ENCODE results near the gene CARMIL1.

The CARMIL1 gene

GRCh38 chr6:25301362-25301761 lies 22.2 kb downstream of the CARMIL1 start:
- H3K9me3 ChIP-seq (ENCODE audit: control insufficient read depth, insufficient read depth, low read depth, low read length) = no peaks in the 10 kb centered on the region
- no peak for TF ChIP-seq ZNF544 (tag by site-specific recombination; IDR thresholded peaks at IDR 0.05)
- TF ChIP-seq ZNF600 (tag by site-specific recombination; IDR thresholded peaks at IDR 0.05) = no peak
- no peak for TF ChIP-seq YY1 (tag by site-specific recombination; IDR thresholded peaks at IDR 0.05)
- no peak for TF ChIP-seq ZNF114 (tag by site-specific recombination; IDR thresholded peaks at IDR 0.05)
- TF ChIP-seq, protein P1, sequence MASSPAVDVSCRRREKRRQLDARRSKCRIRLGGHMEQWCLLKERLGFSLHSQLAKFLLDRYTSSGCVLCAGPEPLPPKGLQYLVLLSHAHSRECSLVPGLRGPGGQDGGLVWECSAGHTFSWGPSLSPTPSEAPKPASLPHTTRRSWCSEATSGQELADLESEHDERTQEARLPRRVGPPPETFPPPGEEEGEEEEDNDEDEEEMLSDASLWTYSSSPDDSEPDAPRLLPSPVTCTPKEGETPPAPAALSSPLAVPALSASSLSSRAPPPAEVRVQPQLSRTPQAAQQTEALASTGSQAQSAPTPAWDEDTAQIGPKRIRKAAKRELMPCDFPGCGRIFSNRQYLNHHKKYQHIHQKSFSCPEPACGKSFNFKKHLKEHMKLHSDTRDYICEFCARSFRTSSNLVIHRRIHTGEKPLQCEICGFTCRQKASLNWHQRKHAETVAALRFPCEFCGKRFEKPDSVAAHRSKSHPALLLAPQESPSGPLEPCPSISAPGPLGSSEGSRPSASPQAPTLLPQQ (tag by site-specific recombination; IDR thresholded peaks at IDR 0.05) = no peak
- TF ChIP-seq ZSCAN4 (tag by site-specific recombination; IDR thresholded peaks at IDR 0.05) = no peak
- no peak for TF ChIP-seq ZNF274 (IDR thresholded peaks at IDR 0.05; ENCODE audit: low read length)
- no peak for TF ChIP-seq ZNF274 (tag by site-specific recombination; IDR thresholded peaks at IDR 0.05; ENCODE audit: borderline replicate concordance)
- CTCF ChIA-PET = interaction anchor here (0.7 to 1.6 kb wide), 3 partner anchors 11 to 83 kb away, joined by 3 to 5 read pairs (median 5); no protein-coding TSS in a partner anchor
- no peak overlapping the region for H3K27ac ChIP-seq (ENCODE audit: extremely low read depth, low read depth, low read length)
- no peaks in the 10 kb centered on the region for H3K36me3 ChIP-seq (ENCODE audit: control insufficient read depth in 2 of 2, insufficient read depth in 1 of 2, low read length in 2 of 2)
- POLR2A ChIA-PET = no interaction called here
- peaks cover 14% of the 10 kb centered on the region for H3K4me1 ChIP-seq (ENCODE audit: control insufficient read depth, insufficient read depth, low read length)
- H3K4me3 ChIP-seq (ENCODE audit: low read depth, low read length) = no peak overlapping the region

DNA sequence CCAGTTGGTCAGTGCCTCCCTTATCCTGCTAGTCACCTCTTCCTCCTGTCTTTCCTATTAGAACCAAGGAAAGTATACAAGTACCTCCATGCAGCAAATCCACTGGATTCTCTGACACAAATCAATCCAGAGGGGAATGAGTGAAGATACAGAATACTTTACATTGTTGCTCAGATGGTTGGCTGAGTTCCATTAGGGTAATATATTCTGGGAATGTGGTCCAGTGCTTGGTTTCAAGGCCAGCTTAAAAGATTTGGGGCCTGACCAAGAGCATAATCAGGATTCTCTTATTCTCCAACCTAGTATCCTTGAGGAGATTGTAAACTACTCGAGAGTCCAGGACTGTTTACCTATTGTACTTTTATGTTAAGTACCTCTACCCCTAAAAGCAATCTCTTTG lies 23.0 kb downstream of the CARMIL1 start:
- no peak overlapping the region for H3K27ac ChIP-seq (ENCODE audit: extremely low read depth, low read depth, low read length)
- H3K4me1 ChIP-seq (ENCODE audit: control insufficient read depth, insufficient read depth, low read length) = peaks cover 14% of the 10 kb centered on the region
- ChIA-PET CTCF (interaction anchor here (0.6 to 1.4 kb wide), 3 partner anchors 23 to 168 kb away, joined by 3 to 4 read pairs (median 4); no protein-coding TSS in a partner anchor), POLR2A (no interaction called here)
- H3K36me3 ChIP-seq (ENCODE audit: control insufficient read depth in 2 of 2, insufficient read depth in 1 of 2, low read length in 2 of 2) = no peaks in the 10 kb centered on the region
- H3K9me3 ChIP-seq (ENCODE audit: control insufficient read depth, insufficient read depth, low read depth, low read length) = no peaks in the 10 kb centered on the region
- no peak for TF ChIP-seq ZNF157 (tag by site-specific recombination; IDR thresholded peaks at IDR 0.05)
- TF ChIP-seq, protein P2, sequence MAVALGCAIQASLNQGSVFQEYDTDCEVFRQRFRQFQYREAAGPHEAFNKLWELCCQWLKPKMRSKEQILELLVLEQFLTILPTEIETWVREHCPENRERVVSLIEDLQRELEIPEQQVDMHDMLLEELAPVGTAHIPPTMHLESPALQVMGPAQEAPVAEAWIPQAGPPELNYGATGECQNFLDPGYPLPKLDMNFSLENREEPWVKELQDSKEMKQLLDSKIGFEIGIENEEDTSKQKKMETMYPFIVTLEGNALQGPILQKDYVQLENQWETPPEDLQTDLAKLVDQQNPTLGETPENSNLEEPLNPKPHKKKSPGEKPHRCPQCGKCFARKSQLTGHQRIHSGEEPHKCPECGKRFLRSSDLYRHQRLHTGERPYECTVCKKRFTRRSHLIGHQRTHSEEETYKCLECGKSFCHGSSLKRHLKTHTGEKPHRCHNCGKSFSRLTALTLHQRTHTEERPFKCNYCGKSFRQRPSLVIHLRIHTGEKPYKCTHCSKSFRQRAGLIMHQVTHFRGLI (tag by site-specific recombination; IDR thresholded peaks at IDR 0.05) = no peak
- no peak for TF ChIP-seq SALL2 (tag by site-specific recombination; IDR thresholded peaks at IDR 0.05; ENCODE audit: borderline replicate concordance)
- no peak for TF ChIP-seq ZNF366 (tag by site-specific recombination; conservative IDR thresholded peaks at IDR 0.05)
- TF ChIP-seq ZNF2 (tag by site-specific recombination; IDR thresholded peaks at IDR 0.05) = no peak
- TF ChIP-seq ZNF624 (tag by site-specific recombination; IDR thresholded peaks at IDR 0.05) = no peak
- H3K4me3 ChIP-seq (ENCODE audit: low read depth, low read length) = no peak overlapping the region

DNA sequence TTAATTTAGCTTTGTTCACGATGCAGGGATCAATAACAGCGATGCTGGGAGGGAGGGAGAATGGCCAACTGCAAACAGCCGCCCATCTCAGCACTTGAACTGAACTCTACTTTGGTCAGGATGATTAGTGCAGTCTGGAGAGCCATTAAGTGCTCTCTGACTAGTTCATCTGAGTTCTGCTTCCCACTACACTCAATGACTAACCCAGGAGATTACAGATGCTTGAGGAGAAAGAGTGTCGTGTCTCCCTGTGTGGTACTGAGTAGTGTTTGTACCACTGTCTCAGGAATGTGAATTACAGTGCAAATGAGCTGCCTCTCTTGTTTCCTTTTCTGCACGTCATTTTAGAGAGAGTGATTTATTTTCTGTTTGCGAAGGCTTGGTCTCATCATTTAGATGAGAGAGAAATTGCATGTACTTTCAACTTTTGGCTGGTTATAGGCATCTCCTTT lies 23.5 kb downstream of the CARMIL1 start:
- POLR2A ChIA-PET = no interaction called here
- TF ChIP-seq, protein P3, sequence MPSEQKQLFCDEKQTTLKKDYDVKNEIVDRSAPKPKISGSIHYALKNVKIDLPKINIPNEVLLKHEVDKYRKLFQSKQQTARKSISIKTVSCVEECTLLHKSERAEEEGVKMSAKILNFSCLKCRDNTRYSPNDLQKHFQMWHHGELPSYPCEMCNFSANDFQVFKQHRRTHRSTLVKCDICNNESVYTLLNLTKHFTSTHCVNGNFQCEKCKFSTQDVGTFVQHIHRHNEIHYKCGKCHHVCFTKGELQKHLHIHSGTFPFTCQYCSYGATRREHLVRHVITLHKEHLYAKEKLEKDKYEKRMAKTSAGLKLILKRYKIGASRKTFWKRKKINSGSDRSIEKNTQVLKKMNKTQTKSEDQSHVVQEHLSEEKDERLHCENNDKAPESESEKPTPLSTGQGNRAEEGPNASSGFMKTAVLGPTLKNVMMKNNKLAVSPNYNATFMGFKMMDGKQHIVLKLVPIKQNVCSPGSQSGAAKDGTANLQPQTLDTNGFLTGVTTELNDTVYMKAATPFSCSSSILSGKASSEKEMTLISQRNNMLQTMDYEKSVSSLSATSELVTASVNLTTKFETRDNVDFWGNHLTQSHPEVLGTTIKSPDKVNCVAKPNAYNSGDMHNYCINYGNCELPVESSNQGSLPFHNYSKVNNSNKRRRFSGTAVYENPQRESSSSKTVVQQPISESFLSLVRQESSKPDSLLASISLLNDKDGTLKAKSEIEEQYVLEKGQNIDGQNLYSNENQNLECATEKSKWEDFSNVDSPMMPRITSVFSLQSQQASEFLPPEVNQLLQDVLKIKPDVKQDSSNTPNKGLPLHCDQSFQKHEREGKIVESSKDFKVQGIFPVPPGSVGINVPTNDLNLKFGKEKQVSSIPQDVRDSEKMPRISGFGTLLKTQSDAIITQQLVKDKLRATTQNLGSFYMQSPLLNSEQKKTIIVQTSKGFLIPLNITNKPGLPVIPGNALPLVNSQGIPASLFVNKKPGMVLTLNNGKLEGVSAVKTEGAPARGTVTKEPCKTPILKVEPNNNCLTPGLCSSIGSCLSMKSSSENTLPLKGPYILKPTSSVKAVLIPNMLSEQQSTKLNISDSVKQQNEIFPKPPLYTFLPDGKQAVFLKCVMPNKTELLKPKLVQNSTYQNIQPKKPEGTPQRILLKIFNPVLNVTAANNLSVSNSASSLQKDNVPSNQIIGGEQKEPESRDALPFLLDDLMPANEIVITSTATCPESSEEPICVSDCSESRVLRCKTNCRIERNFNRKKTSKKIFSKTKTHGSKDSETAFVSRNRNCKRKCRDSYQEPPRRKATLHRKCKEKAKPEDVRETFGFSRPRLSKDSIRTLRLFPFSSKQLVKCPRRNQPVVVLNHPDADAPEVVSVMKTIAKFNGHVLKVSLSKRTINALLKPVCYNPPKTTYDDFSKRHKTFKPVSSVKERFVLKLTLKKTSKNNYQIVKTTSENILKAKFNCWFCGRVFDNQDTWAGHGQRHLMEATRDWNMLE (tag by site-specific recombination; conservative IDR thresholded peaks at IDR 0.05; ENCODE audit: low read depth) = no peak
- TF ChIP-seq SETDB1 (IDR thresholded peaks at IDR 0.05; ENCODE audit: insufficient read length, low read length) (no peak), SP2 (tag by site-specific recombination; IDR thresholded peaks at IDR 0.05) (no peak), ZNF169 (tag by site-specific recombination; IDR thresholded peaks at IDR 0.05) (no peak), OSR2 (tag by site-specific recombination; IDR thresholded peaks at IDR 0.05) (no peak), ZNF202 (tag by site-specific recombination; IDR thresholded peaks at IDR 0.05; ENCODE audit: borderline replicate concordance) (no peak), FEZF1 (tag by site-specific recombination; IDR thresholded peaks at IDR 0.05) (peak; percentile 80), ZNF571 (tag by site-specific recombination; IDR thresholded peaks at IDR 0.05) (no peak), IKZF3 (tag by site-specific recombination; IDR thresholded peaks at IDR 0.05) (peak; percentile 30; the same call in 1 of the 2 replicates), TRIM28 (IDR thresholded peaks at IDR 0.05; ENCODE audit: borderline replicate concordance, low read length) (peak; percentile 92; the same call in 1 of the 2 replicates)

More for the DNA sequence above, 23.5 kb downstream of the CARMIL1 start:
- Histone ChIP-seq H3K4me3 (ENCODE audit: low read depth, low read length) (no peak overlapping the region), H3K36me3 (ENCODE audit: control insufficient read depth in 2 of 2, insufficient read depth in 1 of 2, low read length in 2 of 2) (no peaks in the 10 kb centered on the region), H3K27ac (ENCODE audit: extremely low read depth, low read depth, low read length) (no peak overlapping the region), H3K4me1 (ENCODE audit: control insufficient read depth, insufficient read depth, low read length) (peaks cover 14% of the 10 kb centered on the region), H3K9me3 (ENCODE audit: control insufficient read depth, insufficient read depth, low read depth, low read length) (no peaks in the 10 kb centered on the region)
- CTCF ChIA-PET = interaction anchor here (1.4 kb wide), 1 partner anchor 79 kb away, joined by 4 read pairs; no protein-coding TSS in a partner anchor
